ENCODE measurements around the gene RAB17. TPM values are rescaled to one million over a fixed set of nuclear protein-coding genes. Genes with fewer than 3 reads are reported as not detected.

RAB17 gene
- polyA plus RNA-seq, 1 donor (not counting 4 experiments of a cell fraction or from before 2014, with no cell fraction given), result 2.4 TPM

GRCh38 chr2:237556773-237557632 lies 33.5 kb downstream of the RAB17 start:
- dilution Hi-C loops (cut with MboI; ENCODE audit: extremely low pct_ligation_motif_present, low sequenced_read_pairs), result no loop called here
- H3K36me3 ChIP-seq (ENCODE audit: control insufficient read depth in 2 of 2, extremely low read depth in 1 of 2, insufficient read depth in 2 of 2, low read length in 2 of 2), result no peaks in the 10 kb centered on the region
- H3K4me3 ChIP-seq (ENCODE audit: control insufficient read depth in 2 of 3, extremely low read depth in 1 of 3, insufficient read depth in 2 of 3, low read depth in 1 of 3, low read length in 3 of 3), result no peak overlapping the region
- TF ChIP-seq EZH2 (IDR thresholded peaks at IDR 0.05; ENCODE audit: low read length) (no peak), CTCF (optimal IDR thresholded peaks at IDR 0.05 in 1 of 3, IDR thresholded peaks at IDR 0.05 in 1 of 3, conservative IDR thresholded peaks at IDR 0.05 in 1 of 3; ENCODE audit: extremely low read depth in 1 of 3, insufficient read depth in 2 of 3, low read length in 3 of 3) (no peak)
- H3K9me1 ChIP-seq (ENCODE audit: control insufficient read depth, extremely low read depth, insufficient read depth, low read length), result no peaks in the 10 kb centered on the region
- no peaks in the 10 kb centered on the region for H3K79me2 ChIP-seq (ENCODE audit: control insufficient read depth, insufficient read depth, low read length)
- H3K27me3 ChIP-seq (ENCODE audit: control insufficient read depth, extremely low read depth, insufficient read depth, low read length), result peaks cover 4% of the 10 kb centered on the region
- no peak overlapping the region for H3K4me2 ChIP-seq (ENCODE audit: control insufficient read depth, extremely low read depth, insufficient read depth, low read depth, low read length)
- no peaks in the 10 kb centered on the region for H4K20me1 ChIP-seq (ENCODE audit: control insufficient read depth, extremely low read depth, insufficient read depth, low read length)
- FAIRE-seq, result no peak
- H3K9me3 ChIP-seq (ENCODE audit: control insufficient read depth, low read depth, low read length), result no peaks in the 10 kb centered on the region
- no peak overlapping the region for H3K27ac ChIP-seq (ENCODE audit: control insufficient read depth, insufficient read depth, low read length)
- no peak overlapping the region for H3K9ac ChIP-seq (ENCODE audit: control insufficient read depth, extremely low read depth, insufficient read depth, low read length)
- no peak overlapping the region for H2AFZ ChIP-seq (ENCODE audit: control insufficient read depth, low read length)
- DNase-seq (ENCODE audit: low read depth, low spot score), result no peak
- H3K4me1 ChIP-seq (ENCODE audit: control insufficient read depth, extremely low read depth, insufficient read depth, low read length), result peaks cover 4% of the 10 kb centered on the region

- no peak overlapping the region for H3K9ac ChIP-seq (ENCODE audit: control insufficient read depth, extremely low read depth, insufficient read depth, low read length)
- TF ChIP-seq CTCF (optimal IDR thresholded peaks at IDR 0.05 in 1 of 3, IDR thresholded peaks at IDR 0.05 in 1 of 3, conservative IDR thresholded peaks at IDR 0.05 in 1 of 3; ENCODE audit: extremely low read depth in 1 of 3, insufficient read depth in 2 of 3, low read length in 3 of 3) (no peak), EZH2 (IDR thresholded peaks at IDR 0.05; ENCODE audit: low read length) (no peak)
- no peak overlapping the region for H3K4me3 ChIP-seq (ENCODE audit: control insufficient read depth in 2 of 3, extremely low read depth in 1 of 3, insufficient read depth in 2 of 3, low read depth in 1 of 3, low read length in 3 of 3)
- no peaks in the 10 kb centered on the region for H4K20me1 ChIP-seq (ENCODE audit: control insufficient read depth, extremely low read depth, insufficient read depth, low read length)
- DNase-seq (ENCODE audit: low read depth, low spot score), result no peak
- no peaks in the 10 kb centered on the region for H3K79me2 ChIP-seq (ENCODE audit: control insufficient read depth, insufficient read depth, low read length)
- FAIRE-seq, result no peak
- no peak overlapping the region for H2AFZ ChIP-seq (ENCODE audit: control insufficient read depth, low read length)
- H3K4me1 ChIP-seq (ENCODE audit: control insufficient read depth, extremely low read depth, insufficient read depth, low read length), result peaks cover 4% of the 10 kb centered on the region
- peaks cover 8% of the 10 kb centered on the region for H3K27me3 ChIP-seq (ENCODE audit: control insufficient read depth, extremely low read depth, insufficient read depth, low read length)
- no peak overlapping the region for H3K27ac ChIP-seq (ENCODE audit: control insufficient read depth, insufficient read depth, low read length)
- no peak overlapping the region for H3K4me2 ChIP-seq (ENCODE audit: control insufficient read depth, extremely low read depth, insufficient read depth, low read depth, low read length)
- dilution Hi-C loops (cut with MboI; ENCODE audit: extremely low pct_ligation_motif_present, low sequenced_read_pairs), result no loop called here
- no peaks in the 10 kb centered on the region for H3K9me3 ChIP-seq (ENCODE audit: control insufficient read depth, low read depth, low read length)
- H3K9me1 ChIP-seq (ENCODE audit: control insufficient read depth, extremely low read depth, insufficient read depth, low read length), result no peaks in the 10 kb centered on the region
- no peaks in the 10 kb centered on the region for H3K36me3 ChIP-seq (ENCODE audit: control insufficient read depth in 2 of 2, extremely low read depth in 1 of 2, insufficient read depth in 2 of 2, low read length in 2 of 2)
Observed at GRCh38 chr2:237555560-237555959, 35.0 kb downstream of the RAB17 start.

Measured in keratinocyte (primary cell).